H1 (cell line): ENCODE data around the gene POLRMT. TPM values are rescaled to one million over a fixed set of nuclear protein-coding genes. Genes with fewer than 3 reads are reported as not detected.

ENCODE experiments used
- CTCF ChIA-PET: fragments of 300-600 bp; sonication (Branson Sonifier 250); formaldehyde crosslinking; loops from one replicate; lab custom pipeline; 2021; ENCODE audit not compliant: partially characterized antibody; lab: Charles Lee
- POLR2A ChIA-PET: fragments of 300-600 bp; sonication (Branson Sonifier 250); formaldehyde crosslinking; loops from one replicate; lab custom pipeline; 2021; ENCODE audit warnings: inconsistent platforms; ENCODE audit not compliant: partially characterized antibody; lab: Charles Lee
- DNase-seq, 2 experiments: peaks; one replicate each; pipeline versions ENCODE4 v3.0.0 to v3.0.0-alpha.2; 2010 to 2022; ENCODE audit warnings: low spot score in 2 of 2, low read depth in 1 of 2, mixed read lengths in 1 of 2
- FAIRE-seq: peaks from 2 replicates; lab custom pipeline; 2011; peaks lifted over from hg19 to GRCh38; lab: Jason Lieb, UNC
- H2AFZ ChIP-seq: 2 replicates; pipeline ENCODE4 v1.8.1; 2012; ENCODE audit warnings: low read length, inconsistent platforms
- H2AK5ac ChIP-seq: 2 replicates; pipeline ENCODE4 v1.6.1; 2013; ENCODE audit warnings: low read depth, low read length
- H2BK120ac ChIP-seq: replicated peaks from 2 replicates; pipeline ENCODE3; 2013; ENCODE audit warnings: low read depth, low read length, inconsistent platforms
- H2BK12ac ChIP-seq: 2 replicates; pipeline ENCODE4 v1.6.1; 2013; ENCODE audit warnings: low read depth, low read length
- H2BK15ac ChIP-seq: 2 replicates; pipeline ENCODE4 v1.6.1; 2013; ENCODE audit warnings: low read length
- H2BK20ac ChIP-seq: 2 replicates; pipeline ENCODE4 v1.6.1; 2013; ENCODE audit warnings: low read length
- H2BK5ac ChIP-seq: 2 replicates; pipeline ENCODE4 v1.6.1; 2013; ENCODE audit warnings: low read depth, low read length
- H3K14ac ChIP-seq: 2 replicates; pipeline ENCODE4 v1.6.1; 2013; ENCODE audit warnings: inconsistent platforms; ENCODE audit not compliant: insufficient read length
- H3K18ac ChIP-seq: 2 replicates; pipeline ENCODE4 v1.6.1; 2013; ENCODE audit warnings: low read length; ENCODE audit errors: extremely low read depth
- H3K23ac ChIP-seq: 2 replicates; pipeline ENCODE4 v1.6.1; 2013; ENCODE audit warnings: inconsistent platforms; ENCODE audit not compliant: insufficient read length
- H3K23me2 ChIP-seq: 2 replicates; pipeline ENCODE4 v1.6.1; 2013; ENCODE audit warnings: low read depth, low read length
- H3K27ac ChIP-seq: 2 replicates; pipeline ENCODE4 v1.6.1; 2011; ENCODE audit warnings: low read depth, low read length, inconsistent platforms
- H3K27me3 ChIP-seq, 4 experiments: replicated peaks in 1 of 4; 1 replicate in 1 of 4; 2 replicates in 3 of 4; pipeline versions ENCODE4 v1.6.1 to v1.8.1; 2011 to 2013; ENCODE audit warnings: low read length in 3 of 4, mild to moderate bottlenecking in 3 of 4, inconsistent platforms in 2 of 4, mixed read lengths in 2 of 4, moderate library complexity in 1 of 4; ENCODE audit not compliant: control insufficient read depth in 3 of 4, insufficient read depth in 3 of 4; ENCODE audit errors: extremely low read depth in 1 of 4
- H3K36me3 ChIP-seq, 4 experiments: 2 replicates each; pipeline versions ENCODE4 v1.6.1 to v1.8.1; 2011 to 2013; ENCODE audit warnings: mild to moderate bottlenecking in 4 of 4, low read length in 3 of 4, moderate library complexity in 2 of 4, control low read depth in 1 of 4, inconsistent platforms in 1 of 4; ENCODE audit not compliant: insufficient read depth in 4 of 4, control insufficient read depth in 2 of 4
- H3K4ac ChIP-seq: replicated peaks from 2 replicates; pipeline ENCODE3; 2013; ENCODE audit warnings: low read length, low read depth, mixed read lengths, inconsistent platforms; ENCODE audit not compliant: insufficient read length
- H3K4me1 ChIP-seq, 4 experiments: replicated peaks in 1 of 4; 1 replicate in 1 of 4; 2 replicates in 3 of 4; pipeline versions ENCODE4 v1.6.1 to v1.8.1; 2011 to 2013; ENCODE audit warnings: low read length in 3 of 4, inconsistent platforms in 2 of 4, mixed read lengths in 1 of 4; ENCODE audit not compliant: insufficient read depth in 4 of 4, control insufficient read depth in 3 of 4
- H3K4me2 ChIP-seq, 2 experiments: 2 replicates each; pipeline versions ENCODE4 v1.6.1 to v1.8.1; 2011 to 2013; ENCODE audit warnings: low read depth in 2 of 2, low read length in 2 of 2, control low read depth in 1 of 2, inconsistent platforms in 1 of 2, mild to moderate bottlenecking in 1 of 2; ENCODE audit not compliant: insufficient read depth in 1 of 2
- H3K4me3 ChIP-seq, 4 experiments: fragments of 200-600, 300-600 bp in 1 of 4; sonication (generic), shearing (Covaris generic), sonication (Bioruptor Twin) in 1 of 4; 2 replicates each; pipeline versions ENCODE4 v1.5.1 to v1.8.1; 2011 to 2016; ENCODE audit warnings: low read length in 4 of 4, low read depth in 3 of 4, control low read depth in 2 of 4, inconsistent platforms in 2 of 4, mild to moderate bottlenecking in 2 of 4, mixed read lengths in 1 of 4, moderate library complexity in 1 of 4; ENCODE audit not compliant: insufficient read depth in 2 of 4; ENCODE audit errors: extremely low read depth in 1 of 4
- H3K56ac ChIP-seq: replicated peaks from 2 replicates; pipeline ENCODE3; 2013; ENCODE audit warnings: low read depth, mild to moderate bottlenecking, mixed read lengths, low read length, inconsistent platforms; ENCODE audit not compliant: insufficient read length
- H3K79me1 ChIP-seq: 2 replicates; pipeline ENCODE4 v1.6.1; 2013; ENCODE audit warnings: low read depth, low read length, control low read depth
- H3K79me2 ChIP-seq, 2 experiments: 2 replicates each; pipeline versions ENCODE4 v1.6.1 to v1.8.1; 2012 to 2013; ENCODE audit warnings: low read length in 2 of 2, mild to moderate bottlenecking in 2 of 2, inconsistent platforms in 1 of 2; ENCODE audit not compliant: insufficient read depth in 2 of 2, control insufficient read depth in 1 of 2
- H3K9ac ChIP-seq, 4 experiments: replicated peaks in 1 of 4; 1 replicate in 1 of 4; 2 replicates in 3 of 4; pipeline versions ENCODE4 v1.6.1 to v1.8.1; 2011 to 2013; ENCODE audit warnings: low read depth in 3 of 4, low read length in 3 of 4, control low read depth in 2 of 4, mild to moderate bottlenecking in 2 of 4, moderate library complexity in 2 of 4, inconsistent platforms in 1 of 4; ENCODE audit errors: extremely low read depth in 1 of 4
- H3K9me3 ChIP-seq, 2 experiments: 2 replicates each; pipeline versions ENCODE4 v1.6.1 to v1.8.1; 2012 to 2013; ENCODE audit warnings: mild to moderate bottlenecking in 2 of 2, moderate library complexity in 2 of 2, control low read depth in 1 of 2, inconsistent platforms in 1 of 2, low read depth in 1 of 2, low read length in 1 of 2, mixed read lengths in 1 of 2; ENCODE audit not compliant: insufficient read depth in 2 of 2
- H4K20me1 ChIP-seq, 2 experiments: replicated peaks in 1 of 2; 2 replicates each; pipeline versions ENCODE3 to v1.8.1; 2011 to 2013; ENCODE audit warnings: inconsistent platforms in 2 of 2, low read length in 2 of 2, mild to moderate bottlenecking in 1 of 2; ENCODE audit not compliant: insufficient read depth in 2 of 2, control insufficient read depth in 1 of 2
- H4K5ac ChIP-seq: 2 replicates; pipeline ENCODE4 v1.6.1; 2013; ENCODE audit warnings: low read length, low read depth, mixed read lengths, inconsistent platforms; ENCODE audit not compliant: insufficient read length
- H4K8ac ChIP-seq: 2 replicates; pipeline ENCODE4 v1.8.0; 2013; ENCODE audit warnings: mild to moderate bottlenecking, moderate library complexity, low read length, inconsistent platforms; ENCODE audit not compliant: insufficient read depth; ENCODE audit errors: extremely low read depth
- H4K91ac ChIP-seq: replicated peaks from 2 replicates; pipeline ENCODE3; 2013; ENCODE audit warnings: low read length, mixed read lengths, inconsistent platforms; ENCODE audit not compliant: insufficient read length
- CEBPB ChIP-seq: IDR thresholded peaks from 2 replicates; pipeline ENCODE4 v1.6.1; 2012; ENCODE audit warnings: low read depth, low read length
- JUND ChIP-seq: IDR thresholded peaks from 2 replicates; pipeline ENCODE4 v1.6.1; 2011; ENCODE audit warnings: mild to moderate bottlenecking, improper control_type of control experiment, low read length
- TCF12 ChIP-seq: IDR thresholded peaks from 2 replicates; pipeline ENCODE4 v1.6.1; 2011; ENCODE audit warnings: low read depth, mild to moderate bottlenecking, low read length
- USF2 ChIP-seq: IDR thresholded peaks from 2 replicates; pipeline ENCODE4 v1.6.1; 2011; ENCODE audit warnings: low read length, improper control_type of control experiment
- ZNF274 ChIP-seq: IDR thresholded peaks from 2 replicates; pipeline ENCODE4 v1.7.0; 2012; ENCODE audit warnings: low read length, borderline replicate concordance; ENCODE audit errors: extremely low read depth
- WGBS, 2 experiments: shearing (Covaris generic) in 1 of 2; methylation state at CpG; one replicate each; pipeline versions ENCODE4 v1.1.6 to v1.1.7; 2013 to 2015; ENCODE audit warnings: low lambda C conversion rate in 2 of 2, mixed read lengths in 2 of 2, inconsistent platforms in 1 of 2, low coverage in 1 of 2, missing lambda C conversion rate in 1 of 2; ENCODE audit not compliant: insufficient replicate concordance in 2 of 2, insufficient coverage in 1 of 2, insufficient read length in 1 of 2; ENCODE audit errors: extremely low coverage in 1 of 2, missing lambda C conversion rate in 1 of 2; 5-methylcytosine and 5-hydroxymethylcytosine counted together
- polyA plus RNA-seq, 7 experiments: library from polyadenylated mRNA; depleted of rRNA in 3 of 7; stranded (reverse) in 5 of 7; unstranded in 2 of 7; fragments of >200 nt in 5 of 7; fragments of 200-250 nt in 2 of 7; gene quantifications; 1 replicate in 5 of 7; 2 replicates in 1 of 7; 4 replicates in 1 of 7; pipeline versions ENCODE4 v1.2.1 to v1.2.3, GENCODE V29; 2011 to 2013; ENCODE audit warnings: missing spikeins in 2 of 7, mixed read lengths in 2 of 7
- total RNA-seq: library from RNA; stranded (reverse); fragmentation: NEBNext Ultra II Directional; extraction: Animal tissue kit (Norgen Biotek cat#: 25700); gene quantifications from 2 replicates; pipeline ENCODE4 v1.2.1, GENCODE V29; 2021
- TF ChIP-seq, protein P1 (sequence below), 3 experiments: IDR thresholded peaks; 1 replicate in 2 of 3; 2 replicates in 1 of 3; pipeline versions ENCODE4 v1.5.1 to v1.6.1; 2011; ENCODE audit warnings: low read length in 3 of 3, mild to moderate bottlenecking in 3 of 3, inconsistent platforms in 2 of 3, low read depth in 1 of 3, moderate library complexity in 1 of 3; ENCODE audit not compliant: insufficient read depth in 1 of 3; ENCODE audit errors: control extremely low read depth in 1 of 3

The POLRMT gene
- total and polyA plus RNA-seq, 2 of the 8 experiments (the other 6 are each of a cell fraction or from before 2014, with no cell fraction given): 93.0 to 111 TPM

GRCh38 chr19:648904-649801 is 15.8 kb upstream of the POLRMT start:
- Histone ChIP-seq H3K9ac (no peak overlapping the region), H3K9me3 (no peaks in the 10 kb centered on the region), H3K27ac (no peak overlapping the region), H3K14ac (no peak overlapping the region), H2BK5ac (no peak overlapping the region), H4K91ac (no peak overlapping the region), H4K20me1 (peaks cover 21 to 27% of the 10 kb centered on the region in 2 experiments), H3K23me2 (no peaks in the 10 kb centered on the region), H3K36me3 (peaks cover 2 to 70% (median 20%) of the 10 kb centered on the region in 4 experiments; a peak in 6 of 8 replicates), H4K5ac (no peak overlapping the region), H3K4me3 (no peak overlapping the region), H3K56ac (no peak overlapping the region), H3K27me3 (no peaks in the 10 kb centered on the region), H3K4me2 (no peak overlapping the region), H3K4ac (no peak overlapping the region), H3K79me2 (peaks cover 0 to 22% of the 10 kb centered on the region in 2 experiments; a peak in 3 of 4 replicates), H3K79me1 (peaks cover 6% of the 10 kb centered on the region; the same call in 1 of the 2 replicates), H3K18ac (no peak overlapping the region), H2BK20ac (no peak overlapping the region), H3K4me1 (no peaks in the 10 kb centered on the region), H2BK120ac (no peak overlapping the region), H3K23ac (no peak overlapping the region), H2BK15ac (no peak overlapping the region), H2AFZ (no peak overlapping the region), H2BK12ac (no peak overlapping the region), H2AK5ac (no peak overlapping the region), H4K8ac (peak overlapping the region; percentile 25; the same call in 1 of the 2 replicates)
- CTCF ChIA-PET: interaction anchor here (1.8 kb wide), 1 partner anchor 14 kb away, joined by 4 read pairs; no protein-coding TSS in a partner anchor
- DNase-seq (no peak), FAIRE-seq (no peak)
- WGBS, 2 experiments: 90% methylated on average over 18 of the region's 53 CpGs; no CpG with 5 or more reads in 1 of the 2 experiments
- POLR2A ChIA-PET: interaction anchor here (0.5 to 2.3 kb wide), 4 partner anchors 7 to 17 kb away, joined by 3 to 9 read pairs (median 3); partner anchors contain the start of gene RNF126
- TF ChIP-seq USF2 (no peak), TCF12 (no peak), JUND (no peak), ZNF274 (no peak), CEBPB (no peak)
- TF ChIP-seq, protein P1, sequence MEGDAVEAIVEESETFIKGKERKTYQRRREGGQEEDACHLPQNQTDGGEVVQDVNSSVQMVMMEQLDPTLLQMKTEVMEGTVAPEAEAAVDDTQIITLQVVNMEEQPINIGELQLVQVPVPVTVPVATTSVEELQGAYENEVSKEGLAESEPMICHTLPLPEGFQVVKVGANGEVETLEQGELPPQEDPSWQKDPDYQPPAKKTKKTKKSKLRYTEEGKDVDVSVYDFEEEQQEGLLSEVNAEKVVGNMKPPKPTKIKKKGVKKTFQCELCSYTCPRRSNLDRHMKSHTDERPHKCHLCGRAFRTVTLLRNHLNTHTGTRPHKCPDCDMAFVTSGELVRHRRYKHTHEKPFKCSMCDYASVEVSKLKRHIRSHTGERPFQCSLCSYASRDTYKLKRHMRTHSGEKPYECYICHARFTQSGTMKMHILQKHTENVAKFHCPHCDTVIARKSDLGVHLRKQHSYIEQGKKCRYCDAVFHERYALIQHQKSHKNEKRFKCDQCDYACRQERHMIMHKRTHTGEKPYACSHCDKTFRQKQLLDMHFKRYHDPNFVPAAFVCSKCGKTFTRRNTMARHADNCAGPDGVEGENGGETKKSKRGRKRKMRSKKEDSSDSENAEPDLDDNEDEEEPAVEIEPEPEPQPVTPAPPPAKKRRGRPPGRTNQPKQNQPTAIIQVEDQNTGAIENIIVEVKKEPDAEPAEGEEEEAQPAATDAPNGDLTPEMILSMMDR (IDR thresholded peaks at IDR 0.05; ENCODE audit: control extremely low read depth in 1 of 3, insufficient read depth in 1 of 3, low read depth in 1 of 3, low read length in 3 of 3): no peak
